Cerebellar nuclear complex (tissue), 1 donor: ENCODE results near the gene CCDC137.
A peak's percentile ranks its signal among the peaks of the same experiment; 100 is the strongest.
"Not testable (repeated sequence)": the region's sequence is repeated elsewhere in the genome, so short reads cannot be mapped to it uniquely, and the experiment has no call there.

Source experiments
- DNase-seq, 2 experiments: peaks; one replicate each; lab custom pipeline; 2025; lab: John Stamatoyannopoulos, UW

CCDC137 gene, protein sequence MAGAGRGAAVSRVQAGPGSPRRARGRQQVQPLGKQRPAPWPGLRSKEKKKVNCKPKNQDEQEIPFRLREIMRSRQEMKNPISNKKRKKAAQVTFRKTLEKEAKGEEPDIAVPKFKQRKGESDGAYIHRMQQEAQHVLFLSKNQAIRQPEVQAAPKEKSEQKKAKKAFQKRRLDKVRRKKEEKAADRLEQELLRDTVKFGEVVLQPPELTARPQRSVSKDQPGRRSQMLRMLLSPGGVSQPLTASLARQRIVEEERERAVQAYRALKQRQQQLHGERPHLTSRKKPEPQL

GRCh38 chr17:81666342-81667191, at the start of gene CCDC137, which contains the start of gene OXLD1:
TSS of gene CCDC137 (plus strand) at chr17:81666737. CDS start at chr17:81666767, 30 bp downstream.
TSS of gene OXLD1 (minus strand) at chr17:81666605. CDS start at chr17:81666577, 28 bp downstream.
- peak in 1 of 2 experiments; percentile 90 for DNase-seq

- no peak for DNase-seq
Observed at GRCh38 chr17:81616877-81617276, 49.7 kb upstream of the CCDC137 start.

- not testable (repeated sequence) for DNase-seq
Observed at GRCh38 chr17:81618307-81618706, 48.2 kb upstream of the CCDC137 start.

GRCh38 chr17:81621494-81622130, 44.9 kb upstream of the CCDC137 start:
- DNase-seq = no peak

- DNase-seq = no peak
Observed at GRCh38 chr17:81630274-81630673, 36.3 kb upstream of the CCDC137 start.

- DNase-seq = no peak
Observed at GRCh38 chr17:81631482-81631881, 35.1 kb upstream of the CCDC137 start.

GRCh38 chr17:81635431-81635830, 31.1 kb upstream of the CCDC137 start:
- DNase-seq = no peak

DNA sequence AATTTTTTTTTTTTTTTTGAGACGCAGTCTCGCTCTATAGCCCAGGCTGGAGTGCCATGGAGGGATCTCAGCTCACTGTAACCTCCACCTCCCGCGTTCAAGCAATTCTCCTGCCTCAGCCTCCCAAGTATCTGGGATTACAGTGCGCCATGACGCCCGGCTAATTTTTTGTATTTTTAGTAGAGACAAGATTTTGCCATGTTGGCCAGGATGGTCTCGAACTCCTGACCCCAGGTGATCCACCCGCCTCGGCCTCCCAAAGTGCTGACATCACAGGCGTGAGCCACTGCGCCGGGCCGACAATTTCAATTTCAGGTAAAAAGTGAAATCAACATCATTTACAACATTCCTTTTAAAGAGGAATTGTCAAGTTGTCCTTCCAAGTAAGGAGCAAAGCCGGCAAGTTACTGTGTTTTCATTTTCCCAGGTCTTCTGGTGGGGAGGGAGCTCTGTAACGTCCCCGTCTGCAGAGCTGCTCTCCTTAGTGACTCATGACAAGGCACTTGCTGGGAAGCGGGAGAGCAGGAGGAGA, 30.5 kb upstream of the CCDC137 start:
- DNase-seq = no peak

DNA sequence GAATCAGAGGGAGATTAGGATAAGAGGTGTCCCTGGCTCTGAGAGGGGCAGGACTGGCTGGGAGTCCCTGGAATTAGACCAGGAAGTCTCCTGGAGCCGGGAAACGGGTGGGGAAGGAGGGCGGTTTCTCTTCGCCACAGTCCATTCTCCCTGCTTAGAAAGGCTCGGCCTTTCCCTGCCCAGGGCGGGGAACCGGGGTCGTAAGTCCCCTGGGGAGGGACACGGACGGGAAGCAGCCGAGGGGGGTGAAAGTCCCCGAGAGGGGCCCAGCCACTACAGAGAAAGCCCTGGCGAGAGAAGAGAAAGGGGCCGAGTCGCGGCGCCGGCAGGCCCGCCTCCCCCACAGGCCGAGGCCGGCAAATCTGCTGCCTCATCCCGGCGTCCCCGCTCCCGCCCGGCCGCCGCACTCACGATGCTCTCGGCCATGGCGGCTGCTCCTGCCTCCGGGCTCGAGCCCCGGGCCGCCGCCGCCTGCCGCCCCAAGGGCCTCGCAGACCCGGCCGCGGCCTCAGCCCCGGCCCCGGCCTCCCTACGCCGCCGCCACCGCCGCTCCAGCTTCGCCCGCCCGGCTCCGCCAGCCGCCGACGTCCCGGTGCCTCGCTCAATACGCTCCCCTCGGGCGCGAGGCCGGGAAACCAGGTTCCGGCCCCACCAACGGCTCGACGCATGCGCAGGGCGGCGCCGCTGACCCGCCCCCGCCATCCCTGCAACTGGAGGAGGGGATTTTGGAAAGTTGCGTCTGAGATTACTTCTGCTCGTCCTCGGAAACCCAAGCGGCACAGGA, 29.8 kb upstream of the CCDC137 start, which contains the start of the genes NPLOC4 and TSPAN10:
Gene NPLOC4, minus strand, starts transcription at position 608 of the 784 bp plus-strand sequence. Its CDS starts 182 bp downstream, at position 426.
Gene TSPAN10, plus strand, starts transcription at position 692 of the 784 bp plus-strand sequence. CDS start 5,217 bp downstream, outside the sequence.
- DNase-seq = no peak

DNA sequence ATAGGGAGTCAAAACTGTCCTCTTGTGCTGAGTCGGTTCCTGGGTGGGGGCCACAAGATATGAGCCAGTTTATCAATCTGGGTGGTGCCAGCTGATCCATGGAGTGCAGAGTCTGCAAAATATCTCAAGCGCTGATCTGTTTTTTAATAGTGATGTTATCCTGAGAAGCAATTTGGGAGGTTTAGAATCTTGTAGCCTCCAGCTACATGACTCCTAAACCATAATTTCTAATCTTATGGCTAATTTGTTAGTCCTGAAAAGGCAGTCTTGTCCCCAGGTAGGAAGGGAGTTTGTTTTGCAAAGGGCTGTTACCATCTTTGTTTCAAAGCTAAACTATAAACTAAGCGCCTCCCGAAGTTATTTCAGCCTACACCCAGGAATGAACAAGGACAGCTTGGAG, 27.9 kb upstream of the CCDC137 start:
- no peak for DNase-seq

- DNase-seq = no peak
Observed at GRCh38 chr17:81640011-81640410, 26.5 kb upstream of the CCDC137 start.

DNA sequence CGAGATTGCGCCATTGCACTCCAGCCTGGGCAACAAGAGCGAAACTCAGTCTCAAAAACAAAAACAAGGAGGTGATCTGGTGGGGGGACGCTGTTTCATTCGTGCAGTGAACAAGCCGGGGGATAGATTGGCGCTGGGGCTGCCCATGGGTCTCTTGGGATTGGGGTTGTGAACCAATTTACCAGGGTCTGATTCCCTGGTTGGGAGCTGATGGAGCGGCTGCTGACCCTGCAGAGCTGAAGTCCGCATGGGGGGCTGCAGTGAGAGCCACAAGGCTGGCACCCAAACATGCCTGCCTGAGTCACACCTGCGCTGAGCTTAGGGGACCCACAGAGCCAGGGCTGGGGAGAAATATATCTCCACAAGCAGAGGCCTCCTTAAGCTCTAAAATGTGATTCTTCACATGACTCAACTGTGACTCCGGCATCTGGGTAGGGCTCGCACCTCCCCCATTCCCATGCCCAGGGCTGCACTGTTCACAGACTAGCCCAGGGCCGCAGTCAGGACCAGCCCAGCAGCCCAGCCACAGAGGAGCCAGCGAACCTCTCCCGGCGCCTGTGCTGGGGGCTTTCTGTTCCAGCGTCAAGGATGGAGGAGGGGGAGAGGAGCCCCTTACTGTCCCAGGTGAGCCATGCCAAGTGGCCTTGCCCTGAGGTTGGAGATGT, 24.6 kb upstream of the CCDC137 start:
- DNase-seq = no peak

DNA sequence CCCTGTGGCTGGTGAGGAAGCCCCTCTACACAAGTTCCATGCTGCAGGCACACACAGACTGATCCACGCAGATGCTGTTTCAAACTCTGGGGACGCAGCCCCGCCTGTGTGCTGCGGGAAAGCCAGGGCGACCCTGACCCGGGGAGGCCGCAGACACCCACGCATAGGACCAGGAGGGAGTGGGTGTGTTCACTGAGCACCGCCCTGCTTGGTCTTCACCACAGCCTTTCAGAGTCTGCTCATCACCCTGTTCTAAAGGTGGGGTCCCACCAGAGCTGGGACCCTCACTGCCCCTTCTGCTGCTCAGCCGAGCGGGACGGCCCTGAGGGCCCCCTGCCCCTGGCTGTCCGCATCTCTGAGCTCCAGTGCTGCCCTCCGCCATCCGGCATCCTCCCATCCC, 22.0 kb upstream of the CCDC137 start:
- no peak for DNase-seq

- no peak for DNase-seq
Observed at GRCh38 chr17:81644976-81645952, 21.3 kb upstream of the CCDC137 start.

DNA sequence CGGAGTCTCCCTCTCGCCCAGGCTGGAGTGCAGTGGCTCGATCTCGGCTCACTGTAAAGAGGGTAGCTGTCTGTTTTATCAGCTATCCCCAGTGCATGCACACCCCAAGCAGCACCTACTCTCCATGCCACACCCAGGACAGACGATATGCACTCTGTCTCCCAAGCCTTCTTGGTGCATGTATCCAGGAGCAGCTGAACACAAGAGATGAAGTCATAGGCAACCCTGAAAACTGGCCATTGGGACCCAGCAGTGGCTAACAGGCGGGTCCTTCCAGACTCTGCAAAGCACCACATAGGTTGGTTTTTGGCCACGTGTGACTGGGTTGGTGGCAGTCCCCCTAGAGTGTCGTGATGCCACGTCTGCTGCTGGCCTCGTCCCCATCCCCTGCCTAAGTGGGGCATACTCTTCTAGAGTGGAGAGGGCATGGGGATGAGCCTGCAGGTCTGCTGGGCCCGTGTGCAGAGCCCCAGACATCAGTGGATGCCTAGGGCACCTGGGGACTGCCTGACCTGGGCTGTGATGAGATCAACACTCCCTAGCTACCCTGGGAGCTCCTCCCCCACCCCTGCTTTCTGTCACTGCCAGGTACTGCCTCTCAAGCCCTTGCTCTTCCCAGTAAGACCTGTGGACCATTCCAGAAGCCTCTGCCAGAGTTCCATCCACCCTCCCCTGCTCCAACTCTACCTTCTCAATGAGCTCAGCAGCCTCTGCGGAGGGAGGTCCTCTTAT, 19.5 kb upstream of the CCDC137 start:
- DNase-seq = peak; percentile 59 to 72

- no peak for DNase-seq
Observed at GRCh38 chr17:81647640-81648012, 18.9 kb upstream of the CCDC137 start.

DNA sequence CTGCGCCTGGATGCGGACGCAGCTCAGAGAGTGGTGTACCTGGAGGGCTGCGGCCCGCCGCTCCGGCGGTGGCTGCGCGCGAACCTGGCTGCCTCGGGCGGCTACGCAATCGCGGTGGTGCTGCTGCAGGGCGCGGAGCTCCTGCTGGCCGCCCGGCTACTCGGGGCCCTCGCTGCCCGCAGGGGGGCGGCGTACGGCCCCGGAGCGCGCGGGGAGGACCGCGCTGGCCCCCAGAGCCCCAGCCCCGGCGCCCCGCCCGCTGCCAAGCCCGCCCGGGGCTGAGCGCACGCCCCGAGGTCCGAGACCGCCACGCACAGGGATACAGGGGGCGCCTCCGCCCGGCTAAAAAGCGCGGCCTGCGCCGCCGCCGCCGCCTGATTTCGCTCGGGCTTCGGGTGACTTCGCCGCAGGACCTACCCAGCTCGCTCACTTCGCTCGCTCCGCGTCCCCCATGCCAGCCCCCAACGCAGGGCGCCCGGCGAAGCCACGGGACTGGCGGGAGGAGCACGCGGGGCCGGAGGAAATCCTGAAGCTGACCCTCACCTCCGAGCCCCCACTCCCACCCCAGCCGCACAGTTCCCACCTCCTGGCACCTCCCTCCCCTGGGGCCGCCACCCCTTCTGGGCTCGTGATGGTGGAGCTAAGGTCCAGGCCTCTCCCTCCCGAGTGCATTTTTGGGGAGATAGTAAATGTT, 18.4 kb upstream of the CCDC137 start:
- no peak for DNase-seq

- DNase-seq = no peak
Observed at GRCh38 chr17:81648707-81649085, 17.8 kb upstream of the CCDC137 start.
